Skeletal muscle satellite cell (primary cell): ENCODE results near the gene B4GALNT3.

Source experiments
- H3K27me3 ChIP-seq: 2 replicates; pipeline ENCODE4 v1.7.0; 2013; ENCODE audit warnings: low read length; ENCODE audit not compliant: control insufficient read depth, insufficient read depth
- H3K36me3 ChIP-seq: 2 replicates; pipeline ENCODE4 v1.7.0; 2013; ENCODE audit warnings: mild to moderate bottlenecking, control low read depth, low read length; ENCODE audit not compliant: insufficient read depth
- H3K4me1 ChIP-seq: 2 replicates; pipeline ENCODE4 v1.7.0; 2013; ENCODE audit warnings: low read length; ENCODE audit not compliant: control insufficient read depth, insufficient read depth
- H3K4me2 ChIP-seq: 2 replicates; pipeline ENCODE4 v1.7.0; 2013; ENCODE audit warnings: mild to moderate bottlenecking, low read length
- H3K4me3 ChIP-seq: 2 replicates; pipeline ENCODE4 v1.7.0; 2013; ENCODE audit warnings: low read length
- H3K9ac ChIP-seq: 2 replicates; pipeline ENCODE4 v1.7.0; 2013; ENCODE audit warnings: mild to moderate bottlenecking, low read depth, low read length, moderate library complexity
- H3K9me3 ChIP-seq: replicated peaks from 2 replicates; pipeline ENCODE4 v1.7.0; 2013; ENCODE audit warnings: mild to moderate bottlenecking, control low read depth, low read length

Gene B4GALNT3

GRCh38 chr12:593396-594270 lies 133.9 kb downstream of the B4GALNT3 start:
- H3K4me2 ChIP-seq, result no peak overlapping the region
- no peak overlapping the region for H3K9ac ChIP-seq
- no peaks in the 10 kb centered on the region for H3K36me3 ChIP-seq
- H3K27me3 ChIP-seq, result peaks cover 38% of the 10 kb centered on the region
- H3K4me3 ChIP-seq, result no peak overlapping the region
- no peaks in the 10 kb centered on the region for H3K4me1 ChIP-seq
- H3K9me3 ChIP-seq, result no peaks in the 10 kb centered on the region

GRCh38 chr12:597926-598568 lies 138.3 kb downstream of the B4GALNT3 start:
- no peak overlapping the region for H3K4me3 ChIP-seq
- no peak overlapping the region for H3K9ac ChIP-seq
- no peaks in the 10 kb centered on the region for H3K9me3 ChIP-seq

GRCh38 chr12:599756-600155 lies 140.0 kb downstream of the B4GALNT3 start:
- no peak overlapping the region for H3K4me2 ChIP-seq

More at GRCh38 chr12:597926-598568, 138.3 kb downstream of the B4GALNT3 start:
- Histone ChIP-seq H3K36me3 (no peaks in the 10 kb centered on the region), H3K27me3 (peaks cover 8% of the 10 kb centered on the region), H3K4me1 (no peaks in the 10 kb centered on the region), H3K4me2 (no peak overlapping the region)

GRCh38 chr12:601976-602699 lies 142.4 kb downstream of the B4GALNT3 start:
- Histone ChIP-seq H3K4me1 (no peaks in the 10 kb centered on the region), H3K4me2 (no peak overlapping the region), H3K36me3 (no peaks in the 10 kb centered on the region), H3K9me3 (no peaks in the 10 kb centered on the region), H3K27me3 (peaks cover 3% of the 10 kb centered on the region), H3K4me3 (no peak overlapping the region), H3K9ac (no peak overlapping the region)

More at GRCh38 chr12:599756-600155, 140.0 kb downstream of the B4GALNT3 start:
- Histone ChIP-seq H3K9ac (no peak overlapping the region), H3K27me3 (peaks cover 3% of the 10 kb centered on the region), H3K9me3 (no peaks in the 10 kb centered on the region), H3K4me1 (no peaks in the 10 kb centered on the region), H3K4me3 (no peak overlapping the region), H3K36me3 (no peaks in the 10 kb centered on the region)

GRCh38 chr12:602700-603068 lies 142.9 kb downstream of the B4GALNT3 start:
- no peak overlapping the region for H3K9ac ChIP-seq
- no peaks in the 10 kb centered on the region for H3K9me3 ChIP-seq
- H3K4me3 ChIP-seq, result no peak overlapping the region
- H3K4me1 ChIP-seq, result no peaks in the 10 kb centered on the region
- no peaks in the 10 kb centered on the region for H3K36me3 ChIP-seq
- H3K27me3 ChIP-seq, result peaks cover under 1% of the 10 kb centered on the region
- no peak overlapping the region for H3K4me2 ChIP-seq

- Histone ChIP-seq H3K9ac (no peak overlapping the region), H3K4me2 (no peak overlapping the region), H3K27me3 (no peaks in the 10 kb centered on the region), H3K9me3 (no peaks in the 10 kb centered on the region), H3K36me3 (no peaks in the 10 kb centered on the region), H3K4me1 (peaks cover 3% of the 10 kb centered on the region), H3K4me3 (no peak overlapping the region)
Measured at GRCh38 chr12:604956-605355, 145.2 kb downstream of the B4GALNT3 start.

GRCh38 chr12:607541-608001 lies 147.8 kb downstream of the B4GALNT3 start:
- Histone ChIP-seq H3K4me1 (peaks cover 10% of the 10 kb centered on the region), H3K4me2 (no peak overlapping the region), H3K36me3 (no peaks in the 10 kb centered on the region), H3K9ac (no peak overlapping the region), H3K27me3 (no peaks in the 10 kb centered on the region), H3K9me3 (no peaks in the 10 kb centered on the region), H3K4me3 (no peak overlapping the region)

- H3K4me2 ChIP-seq, result no peak overlapping the region
- no peaks in the 10 kb centered on the region for H3K27me3 ChIP-seq
- H3K36me3 ChIP-seq, result no peaks in the 10 kb centered on the region
- H3K9ac ChIP-seq, result no peak overlapping the region
- no peak overlapping the region for H3K4me3 ChIP-seq
- H3K9me3 ChIP-seq, result no peaks in the 10 kb centered on the region
- H3K4me1 ChIP-seq, result peaks cover 10% of the 10 kb centered on the region
Measured at GRCh38 chr12:608413-608812, 148.7 kb downstream of the B4GALNT3 start.

GRCh38 chr12:608921-609320 lies 149.2 kb downstream of the B4GALNT3 start:
- Histone ChIP-seq H3K9ac (no peak overlapping the region), H3K9me3 (no peaks in the 10 kb centered on the region), H3K36me3 (no peaks in the 10 kb centered on the region), H3K27me3 (no peaks in the 10 kb centered on the region), H3K4me1 (peaks cover 10% of the 10 kb centered on the region), H3K4me2 (no peak overlapping the region), H3K4me3 (no peak overlapping the region)

- H3K4me3 ChIP-seq, result no peak overlapping the region
- H3K36me3 ChIP-seq, result no peaks in the 10 kb centered on the region
- H3K27me3 ChIP-seq, result peaks cover 4% of the 10 kb centered on the region
- peaks cover 10% of the 10 kb centered on the region for H3K4me1 ChIP-seq
- no peak overlapping the region for H3K4me2 ChIP-seq
- H3K9me3 ChIP-seq, result no peaks in the 10 kb centered on the region
- H3K9ac ChIP-seq, result no peak overlapping the region
Measured at GRCh38 chr12:611721-612120, 152.0 kb downstream of the B4GALNT3 start.

GRCh38 chr12:612293-612692 lies 152.6 kb downstream of the B4GALNT3 start:
- H3K4me1 ChIP-seq, result peaks cover 10% of the 10 kb centered on the region

More at GRCh38 chr12:612293-612692, 152.6 kb downstream of the B4GALNT3 start:
- no peaks in the 10 kb centered on the region for H3K9me3 ChIP-seq
- no peak overlapping the region for H3K4me2 ChIP-seq
- no peak overlapping the region for H3K4me3 ChIP-seq
- no peaks in the 10 kb centered on the region for H3K36me3 ChIP-seq
- H3K27me3 ChIP-seq, result peaks cover 4% of the 10 kb centered on the region
- no peak overlapping the region for H3K9ac ChIP-seq
